HCT116 (cell line): Measurements from ENCODE around the gene PICK1. TPM values are rescaled to one million over a fixed set of nuclear protein-coding genes. Genes with fewer than 3 reads are reported as not detected.

Source experiments
- ATAC-seq: fragments of 200-7000 bp; cut with Tn5 transposase; 2 replicates; pipeline ENCODE4 v1.9.1; 2020; ENCODE audit warnings: mild to moderate bottlenecking, moderate library complexity
- BruUV-seq: library from RNA; stranded (reverse); fragments of 400-500 nt; replicated peaks from 2 replicates; lab custom pipeline; 2021; lab: Mats Ljungman, UMichigan
- CTCF ChIA-PET: fragments of 300-600 bp; sonication (Branson Sonifier 250); formaldehyde crosslinking; loops from one replicate; lab custom pipeline; 2021; ENCODE audit warnings: antibody characterized with exemption; lab: Charles Lee
- POLR2A ChIA-PET: fragments of 300-600, 350-600 bp; sonication (Branson Sonifier 250); formaldehyde crosslinking; loops from one replicate; lab custom pipeline; 2021; ENCODE audit warnings: antibody characterized with exemption; lab: Charles Lee
- RAD21 ChIA-PET, 2 experiments: fragments of 300-600 bp; sonication (Branson Sonifier 250); formaldehyde crosslinking; loops; one replicate each; lab custom pipeline; 2023; ENCODE audit warnings: low total read pairs in 2 of 2; ENCODE audit not compliant: uncharacterized antibody in 2 of 2, unreplicated experiment in 2 of 2, low non-redundant PET in 1 of 2; lab: Charles Lee
- DNase-seq: peaks from one replicate; pipeline ENCODE4 v3.0.0-alpha.2; 2010; ENCODE audit warnings: low read depth, low spot score
- H2AFZ ChIP-seq: fragments of 200-600 bp; shearing (Covaris generic), sonication (generic); 2 replicates; pipeline ENCODE4 v1.6.1; 2017; ENCODE audit warnings: low read depth, mixed run types, mixed read lengths, antibody characterized with exemption, low read length; ENCODE audit not compliant: poor library complexity, severe bottlenecking
- H3K27ac ChIP-seq: 2 replicates; pipeline ENCODE4 v1.5.1; 2012; ENCODE audit warnings: low read depth, low read length
- H3K27me3 ChIP-seq: fragments of 200-600 bp; sonication (generic); 2 replicates; pipeline ENCODE4 v1.6.1; 2016; ENCODE audit warnings: mixed run types, low read length, mixed read lengths; ENCODE audit not compliant: insufficient read depth
- H3K36me3 ChIP-seq, 2 experiments: fragments of 200-500 bp in 1 of 2; fragments of 200-600 bp in 1 of 2; sonication (Bioruptor generic) in 1 of 2; sonication (generic) in 1 of 2; 2 replicates each; pipeline versions ENCODE4 v1.5.1 to v1.6.1; 2014 to 2016; ENCODE audit warnings: low read length in 2 of 2, inconsistent platforms in 1 of 2, mixed read lengths in 1 of 2, mixed run types in 1 of 2; ENCODE audit not compliant: insufficient read depth in 2 of 2, control insufficient read depth in 1 of 2
- H3K4me1 ChIP-seq, 2 experiments: fragments of 200-600 bp in 1 of 2; sonication (generic) in 1 of 2; 2 replicates each; pipeline versions ENCODE4 v1.5.1 to v1.6.1; 2012 to 2017; ENCODE audit warnings: low read length in 2 of 2, inconsistent platforms in 1 of 2, mild to moderate bottlenecking in 1 of 2, mixed read lengths in 1 of 2, mixed run types in 1 of 2, moderate library complexity in 1 of 2; ENCODE audit not compliant: insufficient read depth in 2 of 2, control insufficient read depth in 1 of 2
- H3K4me2 ChIP-seq: fragments of 200-600 bp; sonication (generic); 2 replicates; pipeline ENCODE4 v1.6.1; 2017; ENCODE audit warnings: mixed run types, low read length, mixed read lengths
- H3K4me3 ChIP-seq, 2 experiments: fragments of 200-600 bp in 1 of 2; sonication (generic) in 1 of 2; replicated peaks in 1 of 2; 2 replicates each; pipeline ENCODE4 v1.5.1; 2011 to 2016; ENCODE audit warnings: low read length in 2 of 2, control low read depth in 1 of 2, low read depth in 1 of 2, mild to moderate bottlenecking in 1 of 2, mixed read lengths in 1 of 2, mixed run types in 1 of 2
- H3K79me2 ChIP-seq: fragments of 200-600 bp; sonication (generic); 2 replicates; pipeline ENCODE4 v1.6.1; 2017; ENCODE audit warnings: mild to moderate bottlenecking, mixed run types, low read length, moderate library complexity, mixed read lengths; ENCODE audit not compliant: insufficient read depth
- H3K9ac ChIP-seq: fragments of 200-600 bp; sonication (generic); 2 replicates; pipeline ENCODE4 v1.6.1; 2016; ENCODE audit warnings: low read length, mixed read lengths
- H3K9me2 ChIP-seq: fragments of 200-600 bp; sonication (generic), shearing (Covaris generic); 2 replicates; pipeline ENCODE4 v1.6.1; 2017; ENCODE audit warnings: mixed run types, mild to moderate bottlenecking, moderate library complexity; ENCODE audit not compliant: insufficient read depth
- H3K9me3 ChIP-seq, 2 experiments: fragments of 200-500 bp in 1 of 2; fragments of 200-600 bp in 1 of 2; sonication (Bioruptor generic) in 1 of 2; sonication (generic) in 1 of 2; 2 replicates each; pipeline ENCODE4 v1.6.1; 2014 to 2017; ENCODE audit warnings: low read length in 2 of 2, mixed read lengths in 2 of 2, inconsistent platforms in 1 of 2, low read depth in 1 of 2, mild to moderate bottlenecking in 1 of 2, mixed run types in 1 of 2, moderate library complexity in 1 of 2; ENCODE audit not compliant: control insufficient read depth in 1 of 2, insufficient read depth in 1 of 2
- H4K20me1 ChIP-seq: fragments of 200-600 bp; sonication (generic), shearing (Covaris generic); 2 replicates; pipeline ENCODE4 v1.6.1; 2017; ENCODE audit warnings: mixed run types, mild to moderate bottlenecking, moderate library complexity; ENCODE audit not compliant: insufficient read depth
- EGR1 ChIP-seq: IDR thresholded peaks from 2 replicates; pipeline ENCODE4 v1.6.1; 2012; ENCODE audit warnings: low read depth
- POLR2AphosphoS5 ChIP-seq: IDR thresholded peaks from 2 replicates; pipeline ENCODE4 v1.6.1; 2011; ENCODE audit warnings: mild to moderate bottlenecking, low read depth, low read length, moderate library complexity
- SIN3A ChIP-seq: IDR thresholded peaks from 2 replicates; pipeline ENCODE4 v1.6.1; 2012; ENCODE audit warnings: low read depth
- intact Hi-C: fragments of 100-400 bp; cut with micrococcal nuclease; formaldehyde crosslinking; loops from 2 replicates; pipeline ENCODE4 v1.10.0; 2022
- total RNA-seq: library from RNA; stranded (reverse); gene quantifications from one replicate; pipeline ENCODE4 v1.2.1, GENCODE V29; 2021; ENCODE audit not compliant: unreplicated experiment
- TF ChIP-seq, protein P1 (sequence below): IDR thresholded peaks from 2 replicates; pipeline ENCODE4 v1.6.1; 2011; ENCODE audit warnings: mild to moderate bottlenecking, low read length, moderate library complexity; ENCODE audit not compliant: insufficient replicate concordance; ENCODE audit errors: extremely low read depth

PICK1 gene
- total RNA-seq, 1 experiment from 2014 or later = 40.0 TPM

GRCh38 chr22:38034278-38034882 lies 22.8 kb upstream of the PICK1 start (continued):
- TF ChIP-seq, protein P1, sequence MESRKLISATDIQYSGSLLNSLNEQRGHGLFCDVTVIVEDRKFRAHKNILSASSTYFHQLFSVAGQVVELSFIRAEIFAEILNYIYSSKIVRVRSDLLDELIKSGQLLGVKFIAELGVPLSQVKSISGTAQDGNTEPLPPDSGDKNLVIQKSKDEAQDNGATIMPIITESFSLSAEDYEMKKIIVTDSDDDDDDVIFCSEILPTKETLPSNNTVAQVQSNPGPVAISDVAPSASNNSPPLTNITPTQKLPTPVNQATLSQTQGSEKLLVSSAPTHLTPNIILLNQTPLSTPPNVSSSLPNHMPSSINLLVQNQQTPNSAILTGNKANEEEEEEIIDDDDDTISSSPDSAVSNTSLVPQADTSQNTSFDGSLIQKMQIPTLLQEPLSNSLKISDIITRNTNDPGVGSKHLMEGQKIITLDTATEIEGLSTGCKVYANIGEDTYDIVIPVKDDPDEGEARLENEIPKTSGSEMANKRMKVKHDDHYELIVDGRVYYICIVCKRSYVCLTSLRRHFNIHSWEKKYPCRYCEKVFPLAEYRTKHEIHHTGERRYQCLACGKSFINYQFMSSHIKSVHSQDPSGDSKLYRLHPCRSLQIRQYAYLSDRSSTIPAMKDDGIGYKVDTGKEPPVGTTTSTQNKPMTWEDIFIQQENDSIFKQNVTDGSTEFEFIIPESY = no peak
- TF ChIP-seq SIN3A = no peak

DNA sequence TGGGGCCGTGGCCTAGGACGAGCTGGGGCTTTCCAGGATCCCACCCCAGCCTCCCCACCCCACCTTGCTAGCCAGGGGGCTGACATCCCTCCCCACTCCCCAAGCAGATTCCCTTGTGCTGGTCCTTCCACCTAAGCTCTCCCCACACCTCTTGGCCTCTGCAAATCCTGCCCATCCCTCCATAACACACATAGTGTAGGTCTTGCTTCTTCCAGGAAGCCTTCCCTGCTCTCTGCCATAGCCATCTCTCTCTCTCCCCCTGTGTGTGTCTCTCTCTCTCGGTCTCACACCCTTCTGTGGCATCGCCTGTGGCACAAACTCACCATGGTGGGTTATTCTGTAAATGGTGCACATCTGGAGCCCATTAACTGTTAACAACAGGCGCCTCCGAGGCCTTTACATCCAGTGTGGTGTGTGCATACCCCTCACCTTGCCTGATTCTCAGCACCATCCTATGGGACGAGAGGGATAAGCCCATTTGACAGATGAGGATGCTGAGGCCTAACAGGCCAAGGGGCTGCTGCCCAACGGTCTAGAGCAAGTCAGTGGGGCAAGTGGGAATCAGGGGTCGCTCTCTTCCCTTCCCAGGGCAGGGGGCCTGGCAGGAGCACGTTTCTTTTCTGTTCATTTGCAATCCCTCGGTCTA lies 22.2 kb upstream of the PICK1 start:
- peak; percentile 33 for ATAC-seq
- intact Hi-C loops = no loop called here
- TF ChIP-seq POLR2AphosphoS5 = 0 out of 2 replicates have a peak, but pooled peaks have one; percentile 9
- TF ChIP-seq EGR1 = no peak
- TF ChIP-seq, all 23 proteins: peak for 1
- Histone ChIP-seq H3K27me3 (no peaks in the 10 kb centered on the region), H4K20me1 (no peaks in the 10 kb centered on the region), H3K9me2 (no peaks in the 10 kb centered on the region), H3K4me1 (peaks cover 23 to 33% of the 10 kb centered on the region in 2 experiments), H3K36me3 (no peaks in the 10 kb centered on the region), H3K9ac (peak overlapping the region; percentile 62), H3K9me3 (no peaks in the 10 kb centered on the region), H3K4me2 (peak overlapping the region; percentile 81), H2AFZ (no peak overlapping the region), H3K79me2 (no peaks in the 10 kb centered on the region), H3K27ac (peak overlapping the region; percentile 90), H3K4me3 (peak overlapping the region; percentile 1 to 47; a peak in 3 of 4 replicates)
- CTCF ChIA-PET = interaction anchor here (0.9 to 1.9 kb wide), 2 partner anchors 18 to 428 kb away, joined by 3 to 26 read pairs; no protein-coding TSS in a partner anchor
- POLR2A ChIA-PET = interaction anchor here (0.8 to 1.2 kb wide), 3 partner anchors 17 to 82 kb away, joined by 3 to 6 read pairs (median 4); partner anchors contain the start of genes C22orf23 and POLR2F
- no peak for DNase-seq
- RAD21 ChIA-PET = interaction anchor here (1.5 to 1.8 kb wide), 2 partner anchors 17 kb away, joined by 10 to 11 read pairs; no protein-coding TSS in a partner anchor
- no TSS peak for BruUV-seq
